HT1080 (cell line): ENCODE measurements around the gene ADARB1. TPM values are rescaled to one million over a fixed set of nuclear protein-coding genes. Genes with fewer than 3 reads are reported as not detected.

Source experiments
- DNase-seq: peaks from one replicate; pipeline ENCODE4 v3.0.0-alpha.2; 2015; ENCODE audit warnings: low read depth
- total RNA-seq: library from RNA; depleted of rRNA; stranded (reverse); fragments of >200 nt; shearing (Covaris generic); gene quantifications from 2 replicates; pipeline ENCODE4 v1.2.3, GENCODE V29; 2014

The ADARB1 gene
- total RNA-seq, 1 experiment from 2014 or later, result 22.4 TPM

GRCh38 chr21:45074818-45075595, 627 bp downstream of the ADARB1 start:
- no peak for DNase-seq

- no peak for DNase-seq
Observed at GRCh38 chr21:45075596-45076244, 1.3 kb downstream of the ADARB1 start.

- DNase-seq, result peak; percentile 51
Observed at GRCh38 chr21:45076245-45076711, 1.9 kb downstream of the ADARB1 start.

GRCh38 chr21:45078371-45078770, 4.0 kb downstream of the ADARB1 start:
- no peak for DNase-seq

- peak; percentile 90 for DNase-seq
Observed at GRCh38 chr21:45078877-45079281, 4.5 kb downstream of the ADARB1 start.

GRCh38 chr21:45079351-45079750, 5.0 kb downstream of the ADARB1 start:
- no peak for DNase-seq

GRCh38 chr21:45080232-45080631, 5.9 kb downstream of the ADARB1 start:
- no peak for DNase-seq

- peak; percentile 54 for DNase-seq
Observed at GRCh38 chr21:45080639-45081414, 6.4 kb downstream of the ADARB1 start.

- DNase-seq, result no peak
Observed at GRCh38 chr21:45081636-45082035, 7.3 kb downstream of the ADARB1 start.

- no peak for DNase-seq
Observed at GRCh38 chr21:45082736-45083135, 8.4 kb downstream of the ADARB1 start.

GRCh38 chr21:45084121-45084520, 9.7 kb downstream of the ADARB1 start:
- DNase-seq, result no peak

- no peak for DNase-seq
Observed at GRCh38 chr21:45084881-45085536, 10.6 kb downstream of the ADARB1 start.

- no peak for DNase-seq
Observed at GRCh38 chr21:45085700-45086099, 11.3 kb downstream of the ADARB1 start.

- DNase-seq, result no peak
Observed at GRCh38 chr21:45086337-45086958, 12.1 kb downstream of the ADARB1 start.

GRCh38 chr21:45087022-45087823, 12.8 kb downstream of the ADARB1 start:
- DNase-seq, result no peak

- no peak for DNase-seq
Observed at GRCh38 chr21:45088116-45088515, 13.7 kb downstream of the ADARB1 start.

GRCh38 chr21:45088729-45089128, 14.3 kb downstream of the ADARB1 start:
- no peak for DNase-seq

GRCh38 chr21:45089964-45090363, 15.6 kb downstream of the ADARB1 start:
- no peak for DNase-seq

- no peak for DNase-seq
Observed at GRCh38 chr21:45090966-45091365, 16.6 kb downstream of the ADARB1 start.
